SK-N-SH treated with all-trans-retinoic acid at 6 μM for 48 hours (cell line): ENCODE data around the gene CHST15.

ENCODE experiments used
- ATAC-seq: fragments of 200-7000 bp; cut with Tn5 transposase; 3 replicates; pipeline ENCODE4 v1.9.1; 2020; ENCODE audit warnings: mild to moderate bottlenecking, moderate library complexity
- ARNTL ChIP-seq: fragments of 450-650 bp; formaldehyde crosslinking; IDR thresholded peaks from 2 replicates; pipeline ENCODE4 v1.5.0; 2020; ENCODE audit warnings: low read depth, mild to moderate bottlenecking, moderate library complexity, borderline replicate concordance
- BACH2 ChIP-seq: fragments of 250-450 bp; sonication (Bioruptor Pico); IDR thresholded peaks from 2 replicates; pipeline ENCODE4 v1.9.0; 2021; ENCODE audit warnings: mild to moderate bottlenecking, borderline replicate concordance
- CREB5 ChIP-seq: fragments of 250-450 bp; sonication (Bioruptor Pico); IDR thresholded peaks from 2 replicates; pipeline ENCODE4 v1.5.1; 2020; ENCODE audit warnings: low read depth, mild to moderate bottlenecking, moderate library complexity
- CSDC2 ChIP-seq: fragments of 250-450 bp; sonication (Bioruptor Pico); IDR thresholded peaks from 2 replicates; pipeline ENCODE4 v1.5.0; 2020; ENCODE audit warnings: mild to moderate bottlenecking, moderate library complexity
- ESRRG ChIP-seq: fragments of 250-450 bp; sonication (Bioruptor Pico); IDR thresholded peaks from 2 replicates; pipeline ENCODE4 v1.6.1; 2021; ENCODE audit warnings: mild to moderate bottlenecking
- GLIS3 ChIP-seq: fragments of 250-450 bp; sonication (Bioruptor Pico); IDR thresholded peaks from 2 replicates; pipeline ENCODE4 v1.5.0; 2020; ENCODE audit warnings: mild to moderate bottlenecking, moderate library complexity
- ISL1 ChIP-seq: fragments of 250-450 bp; sonication (Bioruptor Pico); IDR thresholded peaks from 2 replicates; pipeline ENCODE4 v2.1.2; 2022; ENCODE audit warnings: mild to moderate bottlenecking, moderate library complexity
- OSR1 ChIP-seq: fragments of 250-450 bp; sonication (Bioruptor Pico); IDR thresholded peaks from 2 replicates; pipeline ENCODE4 v1.8.0; 2022; ENCODE audit warnings: moderate library complexity, mild to moderate bottlenecking, inconsistent platforms
- POU6F1 ChIP-seq: fragments of 250-450 bp; sonication (Bioruptor Pico); IDR thresholded peaks from 2 replicates; pipeline ENCODE4 v1.8.0; 2021; ENCODE audit warnings: low read depth, mild to moderate bottlenecking, moderate library complexity, borderline replicate concordance
- PPARA ChIP-seq: fragments of 250-450 bp; sonication (Bioruptor Pico); IDR thresholded peaks from 2 replicates; pipeline ENCODE4 v1.5.0; 2020; ENCODE audit warnings: mild to moderate bottlenecking, borderline replicate concordance
- RARB ChIP-seq: fragments of 250-450 bp; sonication (Bioruptor Pico); IDR thresholded peaks from 2 replicates; pipeline ENCODE4 v1.8.0; 2021; ENCODE audit warnings: mild to moderate bottlenecking, moderate library complexity
- SNAI2 ChIP-seq: fragments of 250-450 bp; sonication (Bioruptor Pico); IDR thresholded peaks from 2 replicates; pipeline ENCODE4 v1.5.0; 2020; ENCODE audit warnings: mild to moderate bottlenecking, moderate library complexity
- TCF4 ChIP-seq: fragments of 250-450 bp; sonication (Bioruptor Pico); IDR thresholded peaks from 2 replicates; pipeline ENCODE4 v1.8.0; 2021; ENCODE audit warnings: mild to moderate bottlenecking, moderate library complexity, borderline replicate concordance
- TOX ChIP-seq: fragments of 250-450 bp; sonication (Bioruptor Pico); IDR thresholded peaks from 2 replicates; pipeline ENCODE4 v1.8.0; 2021; ENCODE audit warnings: mild to moderate bottlenecking, moderate library complexity, borderline replicate concordance
- TSHZ2 ChIP-seq: fragments of 250-450 bp; sonication (Bioruptor Pico); IDR thresholded peaks from 2 replicates; pipeline ENCODE4 v1.5.0; 2020; ENCODE audit warnings: mild to moderate bottlenecking, moderate library complexity
- ZC3H10 ChIP-seq: fragments of 250-450 bp; sonication (Bioruptor Pico); IDR thresholded peaks from 2 replicates; pipeline ENCODE4 v1.5.1; 2021; ENCODE audit warnings: mild to moderate bottlenecking, moderate library complexity
- ZFP3 ChIP-seq: fragments of 250-450 bp; sonication (Bioruptor Pico); IDR thresholded peaks from 2 replicates; pipeline ENCODE4 v1.5.0; 2020; ENCODE audit warnings: mild to moderate bottlenecking, moderate library complexity
- ZFP30 ChIP-seq: fragments of 450-650 bp; formaldehyde crosslinking; IDR thresholded peaks from 2 replicates; pipeline ENCODE4 v1.5.0; 2022; ENCODE audit warnings: mild to moderate bottlenecking, moderate library complexity
- ZNF565 ChIP-seq: fragments of 450-650 bp; formaldehyde crosslinking; conservative IDR thresholded peaks from 2 replicates; pipeline ENCODE4 v1.5.0; 2020; ENCODE audit warnings: low read depth, mild to moderate bottlenecking, moderate library complexity
- ZNF8 ChIP-seq: fragments of 450-650 bp; formaldehyde crosslinking; IDR thresholded peaks from 2 replicates; pipeline ENCODE4 v1.5.0; 2020; ENCODE audit warnings: mild to moderate bottlenecking, moderate library complexity
- TF ChIP-seq, protein P1 (sequence below): fragments of 250-450 bp; sonication (Bioruptor Pico); IDR thresholded peaks from 2 replicates; pipeline ENCODE4 v1.8.0; 2020; ENCODE audit warnings: mild to moderate bottlenecking, moderate library complexity, borderline replicate concordance
- TF ChIP-seq, protein P2 (sequence below): fragments of 250-450 bp; sonication (Bioruptor Pico); IDR thresholded peaks from 2 replicates; pipeline ENCODE4 v1.5.1; 2021; ENCODE audit warnings: mild to moderate bottlenecking, moderate library complexity

CHST15 gene

GRCh38 chr10:123997486-123998196 is 95.8 kb downstream of the CHST15 start:
- TF ChIP-seq ESRRG (CRISPR knock-in tag), result no peak
- no peak for TF ChIP-seq CREB5 (CRISPR knock-in tag)
- TF ChIP-seq ZFP3 (CRISPR knock-in tag), result no peak
- no peak for TF ChIP-seq ZC3H10
- TF ChIP-seq, protein P1, sequence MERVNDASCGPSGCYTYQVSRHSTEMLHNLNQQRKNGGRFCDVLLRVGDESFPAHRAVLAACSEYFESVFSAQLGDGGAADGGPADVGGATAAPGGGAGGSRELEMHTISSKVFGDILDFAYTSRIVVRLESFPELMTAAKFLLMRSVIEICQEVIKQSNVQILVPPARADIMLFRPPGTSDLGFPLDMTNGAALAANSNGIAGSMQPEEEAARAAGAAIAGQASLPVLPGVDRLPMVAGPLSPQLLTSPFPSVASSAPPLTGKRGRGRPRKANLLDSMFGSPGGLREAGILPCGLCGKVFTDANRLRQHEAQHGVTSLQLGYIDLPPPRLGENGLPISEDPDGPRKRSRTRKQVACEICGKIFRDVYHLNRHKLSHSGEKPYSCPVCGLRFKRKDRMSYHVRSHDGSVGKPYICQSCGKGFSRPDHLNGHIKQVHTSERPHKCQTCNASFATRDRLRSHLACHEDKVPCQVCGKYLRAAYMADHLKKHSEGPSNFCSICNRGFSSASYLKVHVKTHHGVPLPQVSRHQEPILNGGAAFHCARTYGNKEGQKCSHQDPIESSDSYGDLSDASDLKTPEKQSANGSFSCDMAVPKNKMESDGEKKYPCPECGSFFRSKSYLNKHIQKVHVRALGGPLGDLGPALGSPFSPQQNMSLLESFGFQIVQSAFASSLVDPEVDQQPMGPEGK, result no peak
- no peak for TF ChIP-seq TCF4 (CRISPR knock-in tag)
- TF ChIP-seq TSHZ2 (CRISPR knock-in tag), result no peak
- TF ChIP-seq BACH2 (CRISPR knock-in tag), result no peak
- no peak for TF ChIP-seq ZFP30 (CRISPR knock-in tag)
- no peak for TF ChIP-seq RARB (CRISPR knock-in tag)
- no peak for TF ChIP-seq ZNF8
- TF ChIP-seq TOX (CRISPR knock-in tag), result no peak
- no peak for TF ChIP-seq OSR1
- no peak for TF ChIP-seq SNAI2 (CRISPR knock-in tag)
- ATAC-seq, result no peak

DNA sequence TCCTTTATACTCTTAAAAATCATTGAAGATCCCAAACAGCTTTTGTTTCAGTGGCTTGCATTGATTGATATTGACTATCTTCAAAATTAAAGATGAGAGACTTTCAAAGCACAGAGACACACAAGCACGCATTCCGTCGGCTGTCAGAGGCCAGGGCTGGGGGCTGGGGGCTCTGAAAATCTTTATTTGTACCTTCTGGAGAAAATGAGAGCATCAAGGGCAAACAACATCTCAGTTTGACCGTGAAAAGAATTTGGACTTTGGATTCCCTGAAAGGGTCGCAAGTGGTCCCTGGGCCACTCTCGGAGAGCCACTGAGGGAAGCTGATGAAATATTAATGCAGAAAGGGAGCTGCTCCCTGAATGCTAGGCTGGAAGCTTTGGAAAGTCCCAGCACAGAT is 96.4 kb downstream of the CHST15 start:
- no peak for ATAC-seq
- TF ChIP-seq ESRRG (CRISPR knock-in tag) (no peak), ARNTL (no peak), TSHZ2 (CRISPR knock-in tag) (no peak), ZNF565 (CRISPR knock-in tag) (no peak), ZNF8 (no peak), GLIS3 (CRISPR knock-in tag) (no peak), TCF4 (CRISPR knock-in tag) (no peak), ISL1 (CRISPR knock-in tag) (no peak), RARB (CRISPR knock-in tag) (no peak), ZC3H10 (no peak), POU6F1 (CRISPR knock-in tag) (no peak), ZFP30 (CRISPR knock-in tag) (no peak), TOX (CRISPR knock-in tag) (no peak), PPARA (no peak), OSR1 (no peak), CSDC2 (CRISPR knock-in tag) (no peak), SNAI2 (CRISPR knock-in tag) (no peak)
- TF ChIP-seq, protein P2, sequence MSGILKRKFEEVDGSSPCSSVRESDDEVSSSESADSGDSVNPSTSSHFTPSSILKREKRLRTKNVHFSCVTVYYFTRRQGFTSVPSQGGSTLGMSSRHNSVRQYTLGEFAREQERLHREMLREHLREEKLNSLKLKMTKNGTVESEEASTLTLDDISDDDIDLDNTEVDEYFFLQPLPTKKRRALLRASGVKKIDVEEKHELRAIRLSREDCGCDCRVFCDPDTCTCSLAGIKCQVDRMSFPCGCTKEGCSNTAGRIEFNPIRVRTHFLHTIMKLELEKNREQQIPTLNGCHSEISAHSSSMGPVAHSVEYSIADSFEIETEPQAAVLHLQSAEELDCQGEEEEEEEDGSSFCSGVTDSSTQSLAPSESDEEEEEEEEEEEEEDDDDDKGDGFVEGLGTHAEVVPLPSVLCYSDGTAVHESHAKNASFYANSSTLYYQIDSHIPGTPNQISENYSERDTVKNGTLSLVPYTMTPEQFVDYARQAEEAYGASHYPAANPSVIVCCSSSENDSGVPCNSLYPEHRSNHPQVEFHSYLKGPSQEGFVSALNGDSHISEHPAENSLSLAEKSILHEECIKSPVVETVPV (CRISPR knock-in tag), result no peak
